ENCODE data around the gene TOR1A.

Gene TOR1A

GRCh38 chr9:129823935-129824601 is at the start of gene TOR1A:
TSS of gene TOR1A (minus strand) at chr9:129824136. CDS start at chr9:129824085, 51 bp downstream.
- peak; percentile 97 for DNase-seq (ENCODE audit: low spot score)

- no peak for DNase-seq (ENCODE audit: low spot score)
These were observed 47.1 kb upstream of the TOR1A start for GRCh38 chr9:129871046-129871445.

DNA sequence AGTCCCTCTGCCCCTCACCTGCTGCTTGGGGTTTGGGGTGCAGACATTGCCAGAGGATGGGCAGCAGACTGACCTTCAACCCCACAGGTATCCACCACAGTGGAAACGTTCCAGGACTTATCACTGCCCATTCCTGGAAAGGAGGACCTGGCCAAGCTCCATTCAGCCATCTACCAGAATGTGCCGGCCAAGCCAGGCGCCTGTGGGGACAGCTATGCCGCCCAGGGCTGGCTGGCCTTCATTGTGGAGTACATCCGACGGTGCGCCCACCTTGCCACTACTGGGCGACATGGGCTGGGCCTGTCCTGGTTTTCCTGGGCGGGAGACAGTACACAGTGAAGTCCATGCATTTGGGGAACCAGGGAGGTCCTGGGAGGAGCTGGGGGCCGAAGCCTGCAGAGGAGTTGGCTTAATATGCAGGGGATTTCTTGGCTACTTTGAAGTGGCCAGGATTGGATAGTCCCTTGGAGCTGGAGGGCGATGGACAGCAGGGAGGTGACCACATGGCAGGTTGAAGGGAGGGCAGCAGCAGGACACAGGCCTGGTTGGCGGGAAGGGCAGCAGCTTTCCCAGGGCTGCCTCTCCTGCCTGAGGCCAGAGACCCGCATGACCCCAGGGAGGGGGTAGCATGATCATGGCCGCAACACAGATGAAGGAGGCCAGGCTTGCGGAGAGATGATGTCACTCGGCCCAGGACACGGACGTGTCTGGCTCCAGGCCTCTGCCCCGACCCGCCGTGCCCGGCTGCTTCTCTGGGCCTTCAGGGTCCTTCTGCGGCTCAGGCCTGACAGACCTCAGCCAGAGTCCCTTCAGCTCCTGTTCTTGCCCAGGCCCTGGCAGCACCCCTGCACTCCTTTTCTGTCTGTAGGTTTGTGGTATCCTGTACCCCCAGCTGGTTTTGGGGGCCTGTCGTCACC is 45.9 kb upstream of the TOR1A start:
- DNase-seq (ENCODE audit: low spot score), result no peak

DNA sequence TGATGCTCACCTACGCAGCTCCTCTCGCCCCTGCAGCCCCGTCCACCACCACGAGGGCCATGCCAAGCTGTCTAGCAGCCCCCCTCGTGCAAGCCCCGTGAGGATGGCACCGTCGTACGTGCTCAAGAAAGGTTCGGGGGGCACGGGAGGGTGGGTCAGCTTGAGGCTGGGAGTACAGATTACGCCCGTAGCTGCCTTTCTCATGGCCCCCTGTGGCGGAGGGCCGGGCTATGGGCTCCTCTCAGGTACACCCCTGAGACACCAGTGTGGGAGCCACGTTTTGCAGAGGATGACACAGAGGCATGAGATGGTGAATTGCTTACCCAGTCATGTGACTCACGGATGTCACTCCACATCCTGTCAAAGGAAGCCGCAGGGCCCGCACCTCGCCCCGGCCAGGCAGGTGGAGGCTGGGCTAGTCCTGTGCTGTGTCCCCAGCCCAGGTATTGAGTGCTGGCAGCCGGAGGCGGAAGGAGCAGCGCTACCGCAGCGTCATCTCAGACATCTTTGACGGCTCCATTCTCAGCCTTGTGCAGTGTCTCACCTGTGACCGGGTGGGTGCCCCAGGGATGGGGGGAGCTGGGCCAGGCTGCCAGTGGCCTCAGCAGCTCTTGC is 45.0 kb upstream of the TOR1A start:
- DNase-seq (ENCODE audit: low spot score), result no peak

DNA sequence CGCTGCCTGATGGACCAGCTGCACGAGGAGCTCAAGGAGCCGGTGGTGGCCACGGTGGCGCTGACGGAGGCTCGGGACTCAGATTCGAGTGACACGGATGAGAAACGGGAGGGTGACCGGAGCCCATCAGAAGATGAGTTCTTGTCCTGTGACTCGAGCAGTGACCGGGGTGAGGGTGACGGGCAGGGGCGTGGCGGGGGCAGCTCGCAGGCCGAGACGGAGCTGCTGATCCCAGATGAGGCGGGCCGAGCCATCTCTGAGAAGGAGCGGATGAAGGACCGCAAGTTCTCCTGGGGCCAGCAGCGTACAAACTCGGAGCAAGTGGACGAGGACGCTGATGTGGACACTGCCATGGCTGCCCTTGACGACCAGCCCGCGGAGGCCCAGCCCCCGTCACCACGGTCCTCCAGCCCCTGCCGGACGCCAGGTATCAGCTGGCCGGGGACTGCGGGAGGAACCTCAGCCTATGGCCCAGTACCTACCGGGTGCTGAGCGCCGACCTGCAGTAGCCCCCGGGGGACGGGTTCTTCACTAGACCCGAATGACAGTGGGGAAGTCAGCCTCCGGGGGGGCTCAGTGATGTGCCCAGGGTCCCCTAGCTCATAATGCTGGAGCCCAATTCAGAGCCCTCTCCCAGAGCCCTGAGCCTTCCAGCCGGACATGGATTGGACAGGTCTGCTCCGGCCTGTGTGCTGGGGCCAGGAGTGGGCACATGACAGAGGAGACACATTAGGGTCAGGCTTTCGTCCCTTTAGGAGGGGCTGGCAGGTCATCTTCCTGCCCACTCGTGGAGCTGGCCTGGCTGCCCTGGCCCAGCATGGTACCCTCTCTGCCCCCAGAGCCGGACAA is 44.3 kb upstream of the TOR1A start:
- no peak for DNase-seq (ENCODE audit: low spot score)

- DNase-seq (ENCODE audit: low spot score), result no peak
These were observed 43.4 kb upstream of the TOR1A start for GRCh38 chr9:129867136-129868022.

GRCh38 chr9:129866394-129867135 is 42.6 kb upstream of the TOR1A start:
- no peak for DNase-seq (ENCODE audit: low spot score)

DNA sequence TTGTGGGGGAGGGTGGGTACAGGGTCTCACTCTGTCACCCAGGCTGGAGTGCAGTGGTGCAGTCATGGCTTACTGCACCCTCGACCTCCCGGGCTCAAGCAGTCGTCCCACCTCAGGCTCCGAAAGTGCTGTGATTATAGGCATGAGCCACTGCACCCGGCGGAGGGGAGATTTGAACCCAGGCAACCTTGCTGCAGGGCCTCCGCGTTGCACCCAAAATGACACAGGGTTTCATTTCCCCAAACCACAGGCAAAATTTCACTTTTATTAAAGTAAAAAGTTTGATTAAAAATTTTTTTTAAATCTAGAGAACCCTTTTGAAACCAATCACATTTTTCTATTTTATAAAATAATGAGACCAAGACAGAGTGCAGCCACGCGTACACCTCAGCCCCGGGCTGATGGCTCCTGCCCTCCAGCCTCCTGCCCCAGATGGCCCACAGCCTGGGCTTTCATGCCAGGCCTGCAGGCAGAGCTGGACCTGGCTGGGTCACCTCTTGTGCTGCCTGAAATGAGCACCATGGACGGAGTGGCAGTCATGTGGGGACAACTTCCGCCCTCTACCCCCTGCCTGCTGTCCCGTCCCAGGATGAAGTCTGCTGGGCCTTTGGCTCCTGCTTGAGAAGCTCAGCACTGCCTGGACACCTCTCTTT is 41.9 kb upstream of the TOR1A start:
- no peak for DNase-seq (ENCODE audit: low spot score)

GRCh38 chr9:129864991-129865647 is 41.2 kb upstream of the TOR1A start:
- DNase-seq (ENCODE audit: low spot score), result no peak

DNA sequence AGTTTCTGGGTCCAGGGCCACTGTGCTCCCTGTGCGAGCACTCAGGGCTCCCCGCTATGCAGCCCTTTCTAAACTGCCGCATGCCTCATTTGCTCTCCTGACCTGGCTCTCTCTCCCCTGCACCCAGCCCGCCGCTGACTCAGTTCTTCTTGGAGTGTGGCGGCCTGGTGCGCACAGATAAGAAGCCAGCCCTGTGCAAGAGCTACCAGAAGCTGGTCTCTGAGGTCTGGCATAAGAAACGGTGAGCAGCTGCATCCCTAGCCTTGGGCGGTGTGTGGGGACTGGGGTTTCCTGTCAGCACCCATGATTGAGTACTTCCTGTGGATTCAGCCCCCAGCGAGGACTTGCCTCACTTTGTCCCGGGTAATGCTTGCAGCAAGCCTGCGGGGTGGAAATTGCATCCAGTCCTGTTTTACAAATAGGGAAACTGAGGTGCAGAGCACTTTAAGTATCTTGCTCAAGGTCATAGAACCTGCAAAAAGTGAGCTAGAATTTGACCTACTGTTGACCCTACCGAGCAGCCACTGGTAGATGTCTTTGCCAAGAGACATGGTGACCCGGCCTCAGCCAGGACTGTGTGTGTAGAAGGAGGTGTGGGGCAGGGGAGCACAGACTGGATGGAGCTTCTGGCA is 39.2 kb upstream of the TOR1A start:
- no peak for DNase-seq (ENCODE audit: low spot score)

- DNase-seq (ENCODE audit: low spot score), result no peak
These were observed 37.5 kb upstream of the TOR1A start for GRCh38 chr9:129861447-129861827.

GRCh38 chr9:129860653-129861446 is 36.9 kb upstream of the TOR1A start:
- no peak for DNase-seq (ENCODE audit: low spot score)

GRCh38 chr9:129858167-129858962 is 34.4 kb upstream of the TOR1A start:
- no peak for DNase-seq (ENCODE audit: low spot score)

- DNase-seq (ENCODE audit: low spot score), result no peak
These were observed 33.3 kb upstream of the TOR1A start for GRCh38 chr9:129857207-129857606.

- DNase-seq (ENCODE audit: low spot score), result no peak
These were observed 30.7 kb upstream of the TOR1A start for GRCh38 chr9:129854588-129855110.

DNA sequence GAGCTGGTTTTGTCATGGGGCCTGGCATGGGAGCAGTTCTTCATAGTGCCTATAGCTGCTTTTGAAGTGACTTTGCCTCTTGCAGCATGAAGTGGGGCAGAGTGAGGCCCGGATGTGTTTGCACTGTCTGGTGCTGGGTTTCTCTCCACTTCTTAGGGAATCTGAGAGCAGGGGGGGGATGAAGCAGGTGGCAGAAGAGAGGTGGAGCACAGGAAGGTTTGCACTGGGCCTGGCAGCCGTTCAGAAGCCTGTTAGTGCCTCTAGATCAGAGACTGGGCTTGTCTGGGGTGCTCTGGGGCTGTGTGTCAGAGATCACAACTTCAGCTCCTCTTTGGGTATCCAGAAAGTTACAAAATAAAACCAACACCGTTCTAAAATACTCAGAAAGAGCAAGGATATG is 29.7 kb upstream of the TOR1A start:
- no peak for DNase-seq (ENCODE audit: low spot score)

- no peak for DNase-seq (ENCODE audit: low spot score)
These were observed 28.6 kb upstream of the TOR1A start for GRCh38 chr9:129852579-129852978.
